ENCODE measurements around the gene MEGF11.

MEGF11 gene

GRCh38 chr15:66046751-66047150, 206.8 kb downstream of the MEGF11 start:
- DNase-seq (ENCODE audit: extremely low spot score, insufficient read length, low read depth): no peak

GRCh38 chr15:66046326-66046725, 207.2 kb downstream of the MEGF11 start:
- no peak for DNase-seq (ENCODE audit: extremely low spot score, insufficient read length, low read depth)
- FAIRE-seq: no peak

More at GRCh38 chr15:66046751-66047150, 206.8 kb downstream of the MEGF11 start:
- no peak for FAIRE-seq

GRCh38 chr15:66045542-66045941, 208.0 kb downstream of the MEGF11 start:
- no peak for FAIRE-seq
- no peak for DNase-seq (ENCODE audit: extremely low spot score, insufficient read length, low read depth)

- no peak for FAIRE-seq
- DNase-seq (ENCODE audit: extremely low spot score, insufficient read length, low read depth): no peak
These were observed 208.7 kb downstream of the MEGF11 start for GRCh38 chr15:66044837-66045236.

GRCh38 chr15:66043264-66043663, 210.3 kb downstream of the MEGF11 start:
- DNase-seq (ENCODE audit: extremely low spot score, insufficient read length, low read depth): no peak
- FAIRE-seq: no peak

- FAIRE-seq (no peak), DNase-seq (ENCODE audit: extremely low spot score, insufficient read length, low read depth) (no peak)
These were observed 210.9 kb downstream of the MEGF11 start for GRCh38 chr15:66042624-66043023.

GRCh38 chr15:66041276-66041675, 212.3 kb downstream of the MEGF11 start:
- FAIRE-seq (no peak), DNase-seq (ENCODE audit: extremely low spot score, insufficient read length, low read depth) (no peak)

GRCh38 chr15:66040211-66040892, 213.2 kb downstream of the MEGF11 start:
- FAIRE-seq: no peak
- DNase-seq (ENCODE audit: extremely low spot score, insufficient read length, low read depth): no peak

GRCh38 chr15:66039117-66039871, 214.3 kb downstream of the MEGF11 start:
- FAIRE-seq (no peak), DNase-seq (ENCODE audit: extremely low spot score, insufficient read length, low read depth) (no peak)

GRCh38 chr15:66038387-66039116, 215.0 kb downstream of the MEGF11 start:
- FAIRE-seq (no peak), DNase-seq (ENCODE audit: extremely low spot score, insufficient read length, low read depth) (no peak)

- FAIRE-seq: no peak
- DNase-seq (ENCODE audit: extremely low spot score, insufficient read length, low read depth): no peak
These were observed 216.7 kb downstream of the MEGF11 start for GRCh38 chr15:66036859-66037258.

GRCh38 chr15:66035901-66036300, 217.6 kb downstream of the MEGF11 start:
- FAIRE-seq: no peak
- DNase-seq (ENCODE audit: extremely low spot score, insufficient read length, low read depth): no peak

GRCh38 chr15:66033143-66033542, 220.4 kb downstream of the MEGF11 start:
- FAIRE-seq (no peak), DNase-seq (ENCODE audit: extremely low spot score, insufficient read length, low read depth) (no peak)

- DNase-seq (ENCODE audit: extremely low spot score, insufficient read length, low read depth): no peak
- no peak for FAIRE-seq
These were observed 221.5 kb downstream of the MEGF11 start for GRCh38 chr15:66032006-66032405.

GRCh38 chr15:66030650-66031049, 222.9 kb downstream of the MEGF11 start:
- DNase-seq (ENCODE audit: extremely low spot score, insufficient read length, low read depth) (no peak), FAIRE-seq (no peak)

- no peak for FAIRE-seq
- DNase-seq (ENCODE audit: extremely low spot score, insufficient read length, low read depth): no peak
These were observed 223.9 kb downstream of the MEGF11 start for GRCh38 chr15:66029650-66030049.

- no peak for DNase-seq (ENCODE audit: extremely low spot score, insufficient read length, low read depth)
- no peak for FAIRE-seq
These were observed 226.2 kb downstream of the MEGF11 start for GRCh38 chr15:66027268-66027805.

- DNase-seq (ENCODE audit: extremely low spot score, insufficient read length, low read depth): no peak
- no peak for FAIRE-seq
These were observed 227.6 kb downstream of the MEGF11 start for GRCh38 chr15:66025972-66026371.

GRCh38 chr15:66025015-66025452, 228.5 kb downstream of the MEGF11 start:
- FAIRE-seq (no peak), DNase-seq (ENCODE audit: extremely low spot score, insufficient read length, low read depth) (no peak)

GRCh38 chr15:66024116-66024515, 229.4 kb downstream of the MEGF11 start:
- no peak for DNase-seq (ENCODE audit: extremely low spot score, insufficient read length, low read depth)
- FAIRE-seq: no peak

All from GM18507 (cell line).